T47D (cell line): Measurements from ENCODE around the gene PCDHA4.
"Not testable (repeated sequence)": the region's sequence is repeated elsewhere in the genome, so short reads cannot be mapped to it uniquely, and the experiment has no call there.

Experiments
- DNase-seq, 2 experiments: peaks; one replicate each; pipeline versions ENCODE4 v3.0.0 to v3.0.0-alpha.2; 2011 to 2012; ENCODE audit warnings: low read depth in 1 of 2, low spot score in 1 of 2
- JUND ChIP-seq: IDR thresholded peaks from 2 replicates; pipeline ENCODE4 v1.6.1; 2012; ENCODE audit warnings: low read depth
- in situ Hi-C: cut with HindIII; loops from 2 replicates; pipeline ENCODE4 v1.10.0; 2016; ENCODE audit warnings: low sequenced_read_pairs, low pct_unique_long_range_greater_than_20kb

Gene PCDHA4

GRCh38 chr5:140833993-140834392 is 27.1 kb downstream of the PCDHA4 start, which contains the start of gene PCDHA7:
TSS of gene PCDHA7 (plus strand) at chr5:140834269. CDS start at chr5:140834384, 115 bp downstream.
- DNase-seq = no peak
- TF ChIP-seq JUND = no peak
- in situ Hi-C loops = no loop called here

GRCh38 chr5:140834439-140835008 is 27.7 kb downstream of the PCDHA4 start:
- DNase-seq, in situ Hi-C loops: not testable (repeated sequence)

- no peak for DNase-seq
- no peak for TF ChIP-seq JUND
- in situ Hi-C loops = no loop called here
These were observed 29.0 kb downstream of the PCDHA4 start for GRCh38 chr5:140835622-140836510.

- in situ Hi-C loops = no loop called here
- no peak for TF ChIP-seq JUND
- peak in 1 of 2 experiments; percentile 13 for DNase-seq
These were observed 34.4 kb downstream of the PCDHA4 start, which contains the start of gene PCDHA8 for GRCh38 chr5:140840978-140841962. TSS of gene PCDHA8 (plus strand) at chr5:140841187. CDS start at chr5:140841322, 135 bp downstream.

- DNase-seq = no peak
- in situ Hi-C loops = no loop called here
- TF ChIP-seq JUND = no peak
These were observed 36.2 kb downstream of the PCDHA4 start for GRCh38 chr5:140842798-140843733.

GRCh38 chr5:140848139-140849102 is 41.6 kb downstream of the PCDHA4 start, which contains the start of gene PCDHA9:
TSS of gene PCDHA9 (plus strand) at chr5:140848382. CDS start at chr5:140848496, 114 bp downstream.
- DNase-seq, in situ Hi-C loops: not testable (repeated sequence)

GRCh38 chr5:140849831-140850634 is 43.2 kb downstream of the PCDHA4 start:
- DNase-seq, in situ Hi-C loops: not testable (repeated sequence)

- peak in 1 of 2 experiments; percentile 12 for DNase-seq
- in situ Hi-C loops = no loop called here
- TF ChIP-seq JUND = no peak
These were observed 49.2 kb downstream of the PCDHA4 start, which contains the start of gene PCDHA10 for GRCh38 chr5:140855772-140856674. TSS of gene PCDHA10 (plus strand) at chr5:140855897. CDS start at chr5:140856049, 152 bp downstream.
